Testis (tissue), 3 donors: ENCODE results near the gene DLG5. TPM values are rescaled to one million over a fixed set of nuclear protein-coding genes. Genes with fewer than 3 reads are reported as not detected.

ENCODE experiments used
- DNase-seq: peaks from one replicate; pipeline ENCODE4 v3.0.0-alpha.2; 2019
- H3K27ac ChIP-seq, 2 donors: fragments of 200-600 bp; sonication (generic); one replicate each; pipeline ENCODE4 v1.5.1; 2019
- H3K27me3 ChIP-seq: fragments of 200-600 bp; sonication (generic); one replicate; pipeline ENCODE4 v1.5.1; 2019
- H3K36me3 ChIP-seq: fragments of 200-600 bp; sonication (generic); one replicate; pipeline ENCODE4 v1.5.1; 2017; ENCODE audit warnings: low read depth; ENCODE audit errors: missing control alignments
- H3K4me1 ChIP-seq: fragments of 200-600 bp; sonication (generic); one replicate; pipeline ENCODE4 v1.5.1; 2019
- H3K4me3 ChIP-seq, 2 donors: fragments of 200-600 bp; sonication (generic); one replicate each; pipeline ENCODE4 v1.5.1; 2017 to 2019
- H3K9me3 ChIP-seq: fragments of 200-600 bp; sonication (generic); one replicate; pipeline ENCODE4 v1.5.1; 2017
- POLR2A ChIP-seq: fragments of 450-650 bp; IDR thresholded peaks from one replicate; pipeline ENCODE4 v1.6.1; 2017; ENCODE audit warnings: antibody characterized with exemption, mild to moderate bottlenecking, moderate library complexity
- WGBS, 2 donors: methylation state at CpG; one replicate each; pipeline ENCODE4 v1.1.5; 2018; 5-methylcytosine and 5-hydroxymethylcytosine counted together
- intact Hi-C: fragments of 100-400 bp; cut with DNase I; formaldehyde crosslinking; loops from one replicate; pipeline ENCODE4 v1.15.1; 2023; ENCODE audit warnings: low total_unique reads
- polyA plus RNA-seq: library from polyadenylated mRNA; stranded (reverse); fragments of 350-450 nt; fragmentation: Illumina TruSeq; extraction: RNeasy Lipid Tissue Mini Kit (QIAGEN cat#74804); gene quantifications from one replicate; pipeline ENCODE4 v1.2.3, GENCODE V29; 2014; ENCODE audit warnings: low read depth, low replicate concordance; ENCODE audit not compliant: insufficient read depth
- total RNA-seq, 2 donors: library from RNA; depleted of rRNA; stranded (reverse); fragments of >200 nt; gene quantifications; one replicate each; pipeline ENCODE4 v1.2.3, GENCODE V29; 2016
- TF ChIP-seq, protein P1 (sequence below), 3 experiments: fragments of 450-650 bp in 2 of 3; fragments of 200-600 bp in 1 of 3; sonication (generic) in 1 of 3; IDR thresholded peaks; one replicate each; pipeline ENCODE4 v1.5.1; 2016 to 2019; ENCODE audit warnings: antibody characterized with exemption in 3 of 3, mild to moderate bottlenecking in 2 of 3, moderate library complexity in 1 of 3

DLG5 gene
- total and polyA plus RNA-seq, 3 donors from 2014 or later: 26.9 to 54.8 (median 50.1) TPM

DNA sequence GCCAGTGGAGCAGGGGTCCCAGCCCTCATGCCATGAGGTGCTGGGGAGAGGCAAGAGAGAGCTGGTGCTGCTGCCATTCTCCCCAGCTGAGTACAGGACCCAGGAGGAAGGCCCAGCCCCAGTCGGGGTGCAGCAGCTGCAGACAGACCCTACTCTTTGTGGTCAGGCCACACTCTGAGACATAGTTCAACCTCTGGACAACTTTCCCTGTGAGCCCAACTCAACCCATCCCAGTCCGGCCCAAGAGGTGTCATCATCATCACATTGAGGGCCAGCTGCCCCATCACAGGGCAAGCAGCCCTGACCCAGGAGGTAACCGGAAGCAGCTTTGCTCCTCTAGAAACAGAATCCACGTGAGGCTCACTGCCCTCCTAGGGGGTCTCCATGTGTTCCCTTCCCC, 155.1 kb downstream of the DLG5 start:
- intact Hi-C loops: no loop called here

DNA sequence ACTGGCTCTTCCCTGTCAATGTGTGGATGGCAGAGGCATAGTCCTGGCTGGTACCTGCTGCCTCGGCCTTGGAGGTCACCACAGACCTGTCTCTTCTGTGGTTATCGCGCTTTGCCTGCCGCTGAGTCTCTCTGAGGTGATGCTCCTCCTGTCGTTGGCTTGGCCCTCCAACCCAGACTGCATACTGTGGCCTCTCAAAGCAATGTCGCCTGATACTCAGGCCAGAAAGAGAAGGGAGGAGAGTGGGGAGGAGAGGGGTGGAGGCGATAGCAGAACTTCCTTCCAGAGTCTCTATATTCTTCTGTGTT, 155.7 kb downstream of the DLG5 start:
- no peak overlapping the region for H3K4me3 ChIP-seq
- no peak for TF ChIP-seq POLR2A
- TF ChIP-seq, protein P1, sequence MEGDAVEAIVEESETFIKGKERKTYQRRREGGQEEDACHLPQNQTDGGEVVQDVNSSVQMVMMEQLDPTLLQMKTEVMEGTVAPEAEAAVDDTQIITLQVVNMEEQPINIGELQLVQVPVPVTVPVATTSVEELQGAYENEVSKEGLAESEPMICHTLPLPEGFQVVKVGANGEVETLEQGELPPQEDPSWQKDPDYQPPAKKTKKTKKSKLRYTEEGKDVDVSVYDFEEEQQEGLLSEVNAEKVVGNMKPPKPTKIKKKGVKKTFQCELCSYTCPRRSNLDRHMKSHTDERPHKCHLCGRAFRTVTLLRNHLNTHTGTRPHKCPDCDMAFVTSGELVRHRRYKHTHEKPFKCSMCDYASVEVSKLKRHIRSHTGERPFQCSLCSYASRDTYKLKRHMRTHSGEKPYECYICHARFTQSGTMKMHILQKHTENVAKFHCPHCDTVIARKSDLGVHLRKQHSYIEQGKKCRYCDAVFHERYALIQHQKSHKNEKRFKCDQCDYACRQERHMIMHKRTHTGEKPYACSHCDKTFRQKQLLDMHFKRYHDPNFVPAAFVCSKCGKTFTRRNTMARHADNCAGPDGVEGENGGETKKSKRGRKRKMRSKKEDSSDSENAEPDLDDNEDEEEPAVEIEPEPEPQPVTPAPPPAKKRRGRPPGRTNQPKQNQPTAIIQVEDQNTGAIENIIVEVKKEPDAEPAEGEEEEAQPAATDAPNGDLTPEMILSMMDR (IDR thresholded peaks at IDR 0.05): no peak
- H3K4me1 ChIP-seq: no peaks in the 10 kb centered on the region
- intact Hi-C loops: no loop called here
- 79 to 92% methylated on average over 7 of the region's 7 CpGs for WGBS, 2 donors
- no peaks in the 10 kb centered on the region for H3K27me3 ChIP-seq
- H3K27ac ChIP-seq: no peak overlapping the region
- no peaks in the 10 kb centered on the region for H3K9me3 ChIP-seq
- H3K36me3 ChIP-seq: no peaks in the 10 kb centered on the region
- DNase-seq: no peak

More for the DNA sequence above, 155.1 kb downstream of the DLG5 start:
- H3K36me3 ChIP-seq: no peaks in the 10 kb centered on the region
- no peaks in the 10 kb centered on the region for H3K9me3 ChIP-seq
- TF ChIP-seq, protein P1 (IDR thresholded peaks at IDR 0.05): no peak
- DNase-seq: no peak
- no peaks in the 10 kb centered on the region for H3K4me1 ChIP-seq
- no peak overlapping the region for H3K4me3 ChIP-seq
- 64 to 95% methylated on average over 4 of the region's 4 CpGs for WGBS, 2 donors
- H3K27me3 ChIP-seq: no peaks in the 10 kb centered on the region
- H3K27ac ChIP-seq: no peak overlapping the region

DNA sequence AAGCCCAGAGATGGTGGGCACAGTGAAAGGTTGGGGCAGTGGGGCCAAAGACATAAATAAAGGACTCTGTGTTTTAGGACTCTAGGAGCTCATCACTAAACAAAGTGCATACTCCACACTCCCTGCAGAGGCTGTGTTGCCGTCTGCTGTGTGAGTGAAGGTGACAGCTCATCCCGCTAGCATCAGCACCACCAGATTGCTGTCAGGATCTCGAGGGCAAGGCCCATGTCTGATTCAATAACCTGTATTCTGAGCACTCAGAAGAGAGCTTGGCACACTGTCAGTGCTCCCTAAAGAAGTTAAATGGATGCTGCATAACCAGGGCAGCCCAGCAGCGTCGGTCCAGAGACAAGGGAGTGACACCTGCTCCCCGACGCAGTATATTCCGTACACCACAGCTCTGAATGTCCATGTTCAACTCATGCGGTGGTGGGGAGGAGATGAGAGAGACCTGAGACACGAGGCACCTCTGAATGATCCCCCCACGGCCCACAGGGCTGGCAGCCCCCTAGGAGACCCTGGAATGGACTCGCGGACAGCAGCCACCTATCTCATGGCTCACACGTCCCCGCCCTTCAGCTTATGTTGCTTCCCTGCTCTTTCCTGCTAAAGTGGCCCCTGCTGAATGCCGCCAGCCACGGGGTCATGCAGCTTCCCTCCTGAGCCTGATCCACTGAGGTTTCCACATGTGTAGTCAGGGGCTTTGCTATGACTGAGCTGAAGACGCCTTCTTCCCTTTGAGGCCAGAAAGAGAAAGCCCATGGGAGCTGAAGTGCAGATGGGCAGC, 156.3 kb downstream of the DLG5 start:
- no peaks in the 10 kb centered on the region for H3K36me3 ChIP-seq
- no peak overlapping the region for H3K4me3 ChIP-seq
- no peak overlapping the region for H3K27ac ChIP-seq
- H3K27me3 ChIP-seq: no peaks in the 10 kb centered on the region
- H3K4me1 ChIP-seq: no peaks in the 10 kb centered on the region
- 78 to 81% methylated on average over 15 to 18 of the region's 18 CpGs for WGBS, 2 donors
- no peaks in the 10 kb centered on the region for H3K9me3 ChIP-seq
- TF ChIP-seq, protein P1 (IDR thresholded peaks at IDR 0.05): no peak
- no peak for TF ChIP-seq POLR2A
- no peak for DNase-seq
- intact Hi-C loops: no loop called here

DNA sequence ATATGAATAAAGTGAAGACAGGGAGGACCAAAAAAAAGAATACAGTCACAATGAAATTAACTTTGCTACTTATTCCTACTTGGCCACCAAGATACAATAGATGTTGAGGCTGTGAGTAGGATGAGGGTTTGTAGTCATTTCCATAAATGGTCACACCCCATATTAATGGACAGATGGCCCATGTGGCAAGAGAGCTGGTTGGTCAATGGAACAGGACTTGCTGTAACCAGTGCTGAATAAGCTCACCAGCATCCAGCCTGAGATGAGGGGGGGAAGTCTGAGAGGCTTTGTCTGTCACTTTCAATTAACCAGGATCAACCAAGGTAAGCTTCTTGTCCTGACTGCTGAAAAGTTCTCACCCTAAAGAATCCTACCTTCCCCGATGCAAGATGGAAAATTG, 158.5 kb downstream of the DLG5 start:
- WGBS, 2 donors: 100% methylated on average over 1 of the region's 1 CpG
- no peak for DNase-seq
- no peak overlapping the region for H3K27ac ChIP-seq
- no peaks in the 10 kb centered on the region for H3K4me1 ChIP-seq
- intact Hi-C loops: no loop called here
- H3K4me3 ChIP-seq: no peak overlapping the region
- H3K9me3 ChIP-seq: no peaks in the 10 kb centered on the region
- H3K27me3 ChIP-seq: no peaks in the 10 kb centered on the region
- H3K36me3 ChIP-seq: no peaks in the 10 kb centered on the region
- no peak for TF ChIP-seq POLR2A
- TF ChIP-seq, protein P1 (IDR thresholded peaks at IDR 0.05): no peak
